Activated CD8-positive, alpha-beta memory T cell treated with anti-CD3 and anti-CD28 coated beads, Interleukin-2, amount 50 U/mL, for 24 hours (primary cell): ENCODE results near the gene CDHR5.
A peak's percentile ranks its signal among the peaks of the same experiment; 100 is the strongest.
"Not testable (repeated sequence)": the region's sequence is repeated elsewhere in the genome, so short reads cannot be mapped to it uniquely, and the experiment has no call there.

Source experiments
- DNase-seq: peaks from one replicate; pipeline ENCODE4 v3.0.0-alpha.2; 2020; ENCODE audit errors: extremely low read depth

CDHR5 gene

GRCh38 chr11:586376-587316, 38.1 kb downstream of the CDHR5 start:
- DNase-seq, result no peak

- no peak for DNase-seq
These were observed 40.5 kb downstream of the CDHR5 start for GRCh38 chr11:584287-584686.

GRCh38 chr11:581752-582151, 43.0 kb downstream of the CDHR5 start:
- DNase-seq, result no peak

- DNase-seq, result no peak
These were observed 43.4 kb downstream of the CDHR5 start for GRCh38 chr11:581342-581741.

GRCh38 chr11:579830-580601, 44.7 kb downstream of the CDHR5 start:
- DNase-seq, result no peak

DNA sequence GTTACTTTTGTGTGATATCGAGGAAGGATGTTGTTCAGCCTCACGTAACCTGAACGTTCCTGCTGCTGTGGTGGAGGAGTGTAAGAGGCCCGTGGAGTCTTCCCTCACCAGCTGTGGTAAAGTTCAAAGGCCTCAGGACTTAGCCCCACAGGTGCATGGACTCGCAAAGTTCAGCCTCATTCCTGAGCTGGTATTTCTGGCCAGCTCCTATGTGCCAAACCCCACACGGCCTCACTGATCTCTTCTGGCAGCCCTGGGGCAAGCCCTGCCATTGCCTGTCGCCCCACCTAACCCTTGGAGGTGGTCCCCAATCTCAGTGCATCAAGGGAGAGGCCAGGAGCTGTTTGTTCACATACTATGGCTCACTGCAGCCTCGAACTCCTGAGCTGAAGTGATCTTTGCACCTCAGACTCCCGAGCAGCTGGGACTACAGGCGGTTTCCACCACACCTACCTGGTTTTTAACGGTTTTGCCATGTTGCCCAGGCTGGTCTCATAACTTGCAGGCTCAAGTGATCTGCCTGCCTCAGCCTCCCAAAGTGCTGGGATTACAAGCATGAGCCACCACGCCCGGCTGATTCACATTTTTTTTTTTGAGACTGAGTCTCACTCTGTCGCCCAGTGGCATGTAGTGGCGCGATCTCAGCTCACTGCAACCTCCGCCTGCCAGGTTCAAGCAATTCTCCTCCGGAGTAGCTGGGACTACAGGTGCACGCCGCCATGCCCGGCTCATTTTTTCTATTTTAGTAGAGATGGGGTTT, 46.3 kb downstream of the CDHR5 start:
- DNase-seq, result no peak

DNA sequence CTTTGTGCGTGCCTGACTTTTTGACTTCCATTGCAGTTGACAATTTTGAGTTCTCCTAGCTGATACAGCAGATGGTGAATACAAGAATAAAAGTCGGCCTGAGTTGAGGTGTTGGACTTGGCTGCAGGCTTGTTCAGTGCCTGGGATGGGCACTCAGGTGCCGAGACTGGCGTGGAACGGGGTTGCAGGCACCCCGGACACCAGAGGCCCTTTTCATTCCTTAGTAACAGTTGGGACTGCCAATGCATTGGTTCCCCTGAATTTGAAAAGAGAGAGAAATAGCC, 47.2 kb downstream of the CDHR5 start:
- no peak for DNase-seq

GRCh38 chr11:576811-577610, 47.7 kb downstream of the CDHR5 start:
- no peak for DNase-seq

GRCh38 chr11:575996-576768, 48.6 kb downstream of the CDHR5 start, which contains the start of gene PHRF1:
PHRF1 (plus strand) TSS chr11:576470; CDS start chr11:581513, 5,043 bp downstream.
- peak; percentile 79 for DNase-seq

DNA sequence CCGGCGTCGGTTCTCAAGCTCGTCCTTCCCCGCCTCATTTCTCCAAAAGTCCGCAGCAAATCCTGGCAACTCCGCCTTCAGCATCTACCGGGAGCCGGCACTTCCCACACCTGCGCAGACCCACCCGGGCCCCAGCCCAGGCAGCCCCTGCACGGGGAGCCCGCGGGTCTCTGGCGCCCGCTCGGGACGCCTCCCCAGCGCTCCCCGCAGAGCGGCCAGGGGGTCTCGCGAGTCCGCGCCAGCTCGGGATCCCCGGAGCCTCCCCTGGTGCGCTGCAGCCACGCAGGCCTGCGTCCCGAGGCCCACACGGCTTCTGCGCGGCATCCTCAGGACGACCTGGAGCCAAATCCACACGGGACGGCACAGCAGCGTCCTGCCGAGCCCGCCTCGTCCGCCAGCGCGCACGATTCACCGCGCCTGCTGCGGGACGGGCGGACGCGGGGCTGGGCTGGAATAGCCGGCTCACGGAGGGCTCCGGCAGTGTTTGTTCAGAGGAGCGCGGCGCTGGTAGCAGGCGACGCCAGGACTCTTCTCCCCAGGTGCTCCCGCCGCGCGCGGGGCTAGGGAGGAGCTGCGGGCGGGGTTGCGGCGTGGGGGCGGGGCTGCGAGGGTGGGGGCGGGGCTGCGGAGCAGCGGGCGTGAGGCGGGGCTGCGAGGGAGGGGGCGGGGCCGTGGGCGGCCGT, 49.3 kb downstream of the CDHR5 start:
- DNase-seq, result no peak

DNA sequence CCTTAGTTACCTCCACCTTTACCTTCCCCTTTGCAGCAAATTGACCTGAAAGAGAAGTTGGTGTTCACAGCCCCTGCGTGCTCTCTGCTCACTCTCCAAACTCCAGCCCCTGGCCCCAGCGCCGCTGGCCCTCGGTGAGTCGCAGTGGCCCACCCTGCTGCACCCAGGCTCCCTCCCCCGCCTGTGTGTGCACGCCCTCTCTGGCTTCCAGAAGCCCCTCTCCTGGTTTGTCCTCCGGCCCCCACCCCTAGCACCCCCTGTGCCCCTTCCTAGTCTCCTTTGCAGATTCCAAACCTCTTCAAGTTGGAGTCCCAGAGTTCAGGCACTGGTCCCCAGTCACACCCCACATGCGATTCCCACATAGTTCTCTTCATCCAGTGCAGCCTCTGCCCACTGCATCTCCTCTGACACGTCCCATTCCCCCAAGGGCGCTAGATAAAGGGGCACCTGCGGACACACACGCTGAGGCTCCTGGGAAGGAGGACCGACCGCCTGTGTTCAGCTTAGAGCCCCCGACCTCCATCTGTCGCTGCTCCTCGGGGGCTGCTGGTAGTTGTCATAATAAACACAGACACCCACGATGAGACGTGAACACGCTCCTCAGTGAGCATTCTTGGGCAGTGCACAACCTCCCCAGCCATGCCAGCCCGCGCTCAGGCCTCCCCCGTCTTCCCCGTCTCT, 50.0 kb downstream of the CDHR5 start:
- no peak for DNase-seq

- DNase-seq, result not testable (repeated sequence)
These were observed 50.7 kb downstream of the CDHR5 start for GRCh38 chr11:574031-574570.

- no peak for DNase-seq
These were observed 51.5 kb downstream of the CDHR5 start for GRCh38 chr11:573146-573759.

- no peak for DNase-seq
These were observed 53.0 kb downstream of the CDHR5 start for GRCh38 chr11:571802-572185.

GRCh38 chr11:569158-569885, 55.4 kb downstream of the CDHR5 start:
- no peak for DNase-seq

DNA sequence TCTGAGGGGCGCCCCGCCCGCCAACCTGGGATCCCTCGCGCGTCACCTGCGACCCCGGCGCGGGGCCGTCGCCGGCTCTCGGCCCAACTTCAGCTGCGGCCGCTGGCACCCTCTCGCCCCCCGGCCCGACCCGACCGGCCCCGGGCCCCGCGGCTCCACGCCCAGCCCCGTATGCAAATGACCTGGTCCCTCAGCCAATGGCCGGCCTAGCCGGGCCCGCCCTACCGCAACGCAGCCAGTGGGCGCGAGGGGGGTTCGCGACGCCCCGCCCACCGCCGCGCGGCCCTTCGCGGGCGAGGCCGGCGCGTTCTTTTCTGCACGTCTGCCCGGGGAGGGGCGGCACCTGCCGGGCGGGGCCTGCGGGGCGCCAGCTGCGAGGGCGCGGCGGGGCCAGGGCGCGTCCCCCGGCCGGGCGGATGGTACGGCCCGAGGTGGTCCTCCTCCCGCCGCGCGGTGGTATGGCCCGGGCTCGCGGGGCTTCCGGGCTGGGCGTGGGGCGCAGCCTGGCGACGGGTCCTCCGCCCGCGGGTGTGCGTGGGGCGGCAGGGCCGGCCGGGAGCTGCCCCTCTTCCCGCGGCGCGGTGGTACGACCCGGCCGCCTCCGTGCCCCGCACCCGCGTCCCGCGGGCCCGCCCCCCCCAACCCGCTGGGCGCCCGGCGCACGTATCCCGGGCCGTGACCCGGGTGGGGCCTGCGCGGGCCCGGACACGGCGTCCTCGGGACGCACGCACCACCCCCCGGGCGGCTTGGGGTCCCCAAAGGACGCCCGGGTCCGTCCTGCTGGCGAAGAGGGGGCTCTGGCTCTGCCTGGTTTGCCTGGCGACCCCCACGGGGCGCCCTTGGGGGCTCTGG, 56.2 kb downstream of the CDHR5 start:
- DNase-seq, result peak; percentile 66

DNA sequence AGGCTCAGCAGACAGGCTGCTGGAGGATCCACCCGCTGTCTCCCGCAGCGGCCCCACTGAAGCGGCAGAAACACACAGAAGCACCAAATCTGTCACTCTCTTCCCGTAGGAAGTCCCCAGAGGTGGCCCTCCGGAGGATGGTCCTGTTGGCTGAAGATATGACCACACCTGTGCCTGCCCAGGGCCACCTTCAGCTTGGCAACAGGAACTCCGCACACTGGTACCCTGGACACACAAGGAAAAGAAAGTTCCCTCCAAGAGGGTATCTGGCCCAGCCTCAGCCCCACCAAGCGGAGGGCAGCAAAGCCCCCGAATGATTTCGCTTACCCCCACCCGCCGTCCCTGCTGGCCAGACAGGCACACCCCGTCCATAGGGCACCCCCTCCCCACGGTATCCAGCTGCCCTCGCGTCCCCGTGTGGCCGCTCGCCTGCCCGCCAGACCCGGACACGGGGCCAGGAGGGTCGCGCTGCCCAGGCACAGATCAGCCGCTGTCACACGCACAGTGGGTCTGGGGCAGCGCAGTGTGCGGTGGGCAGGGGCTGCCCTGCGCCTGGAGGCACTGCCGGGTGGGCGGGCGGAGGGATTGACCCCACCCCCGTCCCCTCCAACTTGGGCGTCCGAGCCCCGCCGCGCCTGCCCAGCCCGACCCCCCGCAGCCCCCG, 57.0 kb downstream of the CDHR5 start:
- no peak for DNase-seq
